Measurements from ENCODE around the gene SHC3. TPM values are rescaled to one million over a fixed set of nuclear protein-coding genes. Genes with fewer than 3 reads are reported as not detected.
"Not testable (repeated sequence)": the region's sequence is repeated elsewhere in the genome, so short reads cannot be mapped to it uniquely, and the experiment has no call there.

The SHC3 gene
- total RNA-seq, 2 experiments from 2014 or later = not detected

- no peaks in the 10 kb centered on the region for H3K36me3 Mint-ChIP-seq (ENCODE audit: low read depth)
- no peak for TF ChIP-seq CTCF (IDR thresholded peaks at IDR 0.05)
- H3K27me3 Mint-ChIP-seq = peaks cover 6% of the 10 kb centered on the region
- H3K4me1 Mint-ChIP-seq (ENCODE audit: low read depth) = no peaks in the 10 kb centered on the region
- H3K9me3 Mint-ChIP-seq = no peaks in the 10 kb centered on the region
- DNase-seq (no peak), ATAC-seq (no peak)
- CTCF ChIA-PET = no interaction called here
- intact Hi-C loops (cut with micrococcal nuclease) = no loop called here
- POLR2A ChIA-PET = no interaction called here
- H3K27ac Mint-ChIP-seq = no peak overlapping the region
- H3K4me3 Mint-ChIP-seq = no peak overlapping the region
Measured at GRCh38 chr9:89212171-89212570, 33.6 kb upstream of the SHC3 start.

- H3K4me3 Mint-ChIP-seq; H3K4me1 Mint-ChIP-seq (ENCODE audit: low read depth); ATAC-seq; H3K27me3 Mint-ChIP-seq; H3K27ac Mint-ChIP-seq; H3K9me3 Mint-ChIP-seq; H3K36me3 Mint-ChIP-seq (ENCODE audit: low read depth); intact Hi-C loops (cut with micrococcal nuclease); DNase-seq; POLR2A ChIA-PET: not testable (repeated sequence)
- CTCF ChIA-PET = interaction anchor here (1.6 kb wide), 1 partner anchor 69 kb away, joined by 3 read pairs; no protein-coding TSS in a partner anchor
Measured at GRCh38 chr9:89209311-89209710, 30.7 kb upstream of the SHC3 start.

- peaks cover 8% of the 10 kb centered on the region for H3K9me3 Mint-ChIP-seq
- intact Hi-C loops (cut with micrococcal nuclease) = no loop called here
- H3K36me3 Mint-ChIP-seq (ENCODE audit: low read depth) = no peaks in the 10 kb centered on the region
- no peak overlapping the region for H3K4me3 Mint-ChIP-seq
- no peak overlapping the region for H3K27ac Mint-ChIP-seq
- ATAC-seq = no peak
- ChIA-PET CTCF (no interaction called here), POLR2A (no interaction called here)
- no peaks in the 10 kb centered on the region for H3K27me3 Mint-ChIP-seq
- DNase-seq = no peak
- H3K4me1 Mint-ChIP-seq (ENCODE audit: low read depth) = no peaks in the 10 kb centered on the region
- TF ChIP-seq CTCF (IDR thresholded peaks at IDR 0.05) = no peak
Measured at GRCh38 chr9:89207026-89207425, 28.4 kb upstream of the SHC3 start.

- Mint-ChIP-seq H3K4me1 (ENCODE audit: low read depth) (no peaks in the 10 kb centered on the region), H3K36me3 (ENCODE audit: low read depth) (no peaks in the 10 kb centered on the region), H3K27me3 (peaks cover 1% of the 10 kb centered on the region), H3K9me3 (peaks cover 10% of the 10 kb centered on the region), H3K27ac (no peak overlapping the region), H3K4me3 (no peak overlapping the region)
- no peak for TF ChIP-seq CTCF (IDR thresholded peaks at IDR 0.05)
- ATAC-seq = no peak
- POLR2A ChIA-PET = no interaction called here
- CTCF ChIA-PET = no interaction called here
- DNase-seq = no peak
- intact Hi-C loops (cut with micrococcal nuclease) = no loop called here
Measured at GRCh38 chr9:89204801-89205200, 26.2 kb upstream of the SHC3 start.

- CTCF ChIA-PET = no interaction called here
- peaks cover 4% of the 10 kb centered on the region for H3K27me3 Mint-ChIP-seq
Measured at GRCh38 chr9:89195131-89195797, 16.6 kb upstream of the SHC3 start.

More at GRCh38 chr9:89195131-89195797, 16.6 kb upstream of the SHC3 start:
- H3K36me3 Mint-ChIP-seq (ENCODE audit: low read depth) = peaks cover 1% of the 10 kb centered on the region
- H3K4me1 Mint-ChIP-seq (ENCODE audit: low read depth) = no peaks in the 10 kb centered on the region
- DNase-seq = no peak
- H3K9me3 Mint-ChIP-seq = peaks cover 13% of the 10 kb centered on the region
- no peak overlapping the region for H3K27ac Mint-ChIP-seq
- intact Hi-C loops (cut with micrococcal nuclease) = no loop called here
- POLR2A ChIA-PET = interaction anchor here (0.5 to 0.7 kb wide), 2 partner anchors 35 to 100 kb away, joined by 3 read pairs; no protein-coding TSS in a partner anchor
- no peak overlapping the region for H3K4me3 Mint-ChIP-seq
- TF ChIP-seq CTCF (IDR thresholded peaks at IDR 0.05) = no peak
- ATAC-seq = no peak

All from activated CD8-positive, alpha-beta T cell treated with anti-CD3 and anti-CD28 coated beads for 36 hours (primary cell).